K562 (cell line): ENCODE results near the gene PIK3CD. TPM values are rescaled to one million over a fixed set of nuclear protein-coding genes. Genes with fewer than 3 reads are reported as not detected.
A peak's percentile ranks its signal among the peaks of the same experiment; 100 is the strongest.

Experiments
- BCOR ChIP-seq: fragments of 450-650 bp; IDR thresholded peaks from 2 replicates; pipeline ENCODE4 v1.6.1; 2016
- CXXC5 ChIP-seq: fragments of 250-450 bp; sonication (Bioruptor Pico); IDR thresholded peaks from 2 replicates; pipeline ENCODE4 v1.8.0; 2022; ENCODE audit warnings: inconsistent platforms, mild to moderate bottlenecking, moderate library complexity
- EP300 ChIP-seq: IDR thresholded peaks from 2 replicates; pipeline ENCODE4 v1.6.1; 2012; ENCODE audit warnings: low read length, improper control_type of control experiment
- MYC ChIP-seq, 2 experiments: fragments of 250-450 bp in 1 of 2; sonication (Bioruptor Pico) in 1 of 2; IDR thresholded peaks; 2 replicates each; pipeline versions ENCODE4 v1.5.1 to v1.6.1; 2012 to 2021; ENCODE audit warnings: low read depth in 2 of 2, borderline replicate concordance in 1 of 2, improper control_type of control experiment in 1 of 2, low read length in 1 of 2, mild to moderate bottlenecking in 1 of 2, moderate library complexity in 1 of 2
- PRMT5 ChIP-seq: sonication (generic); formaldehyde crosslinking; IDR thresholded peaks from 2 replicates; pipeline ENCODE4 v1.5.0; 2020; ENCODE audit warnings: missing genetic modification reagents
- SAP30 ChIP-seq: fragments of 200-600 bp; sonication (generic); IDR thresholded peaks from 2 replicates; pipeline ENCODE4 v1.6.1; 2012; ENCODE audit warnings: borderline replicate concordance, low read depth, mild to moderate bottlenecking, moderate library complexity, low read length, control low read depth, inconsistent platforms; ENCODE audit not compliant: insufficient read depth, poor library complexity, severe bottlenecking
- SIX5 ChIP-seq, 2 experiments: IDR thresholded peaks; 2 replicates each; pipeline ENCODE4 v1.6.1; 2011; ENCODE audit warnings: low read length in 2 of 2, borderline replicate concordance in 1 of 2, low read depth in 1 of 2, mild to moderate bottlenecking in 1 of 2, moderate library complexity in 1 of 2; ENCODE audit not compliant: insufficient read depth in 1 of 2
- SREBF1 ChIP-seq: fragments of 150-350 bp; IDR thresholded peaks from 2 replicates; pipeline ENCODE4 v1.6.1; 2014; ENCODE audit warnings: antibody characterized with exemption, low read depth, low read length, borderline replicate concordance
- STAT5B ChIP-seq: fragments of 250-450 bp; sonication (Bioruptor Pico); IDR thresholded peaks from 2 replicates; pipeline ENCODE4 v1.8.0; 2021; ENCODE audit warnings: mild to moderate bottlenecking, inconsistent platforms
- TOE1 ChIP-seq, 2 experiments: fragments of 450-650 bp in 1 of 2; sonication (generic) in 1 of 2; formaldehyde crosslinking in 1 of 2; IDR thresholded peaks; 2 replicates each; pipeline versions ENCODE4 v1.7.1 to v1.8.0; 2016 to 2022; ENCODE audit warnings: borderline replicate concordance in 2 of 2, mild to moderate bottlenecking in 2 of 2, antibody characterized with exemption in 1 of 2, inconsistent platforms in 1 of 2, low read depth in 1 of 2, missing genetic modification reagents in 1 of 2, moderate library complexity in 1 of 2
- ZNF212 ChIP-seq: fragments of 450-650 bp; formaldehyde crosslinking; IDR thresholded peaks from 2 replicates; pipeline ENCODE4 v1.4.0; 2020; ENCODE audit warnings: mild to moderate bottlenecking
- ZNF324 ChIP-seq: fragments of 250-450 bp; sonication (Bioruptor Pico); IDR thresholded peaks from 2 replicates; pipeline ENCODE4 v1.4.0; 2020; ENCODE audit warnings: mild to moderate bottlenecking
- ZNF764 ChIP-seq: fragments of 250-450 bp; sonication (Bioruptor Pico); IDR thresholded peaks from 2 replicates; pipeline ENCODE4 v1.4.0; 2020; ENCODE audit warnings: low read depth, mild to moderate bottlenecking, moderate library complexity
- polyA plus RNA-seq, 8 experiments: library from polyadenylated mRNA; depleted of rRNA in 4 of 8; stranded (reverse) in 5 of 8; unstranded in 3 of 8; fragments of >200 nt; fragmentation: Nextera tagmentation in 2 of 8; fragmentation: Illumina TruSeq in 1 of 8; extraction: Ambion mirVana in 2 of 8; extraction: Trizol in 1 of 8; gene quantifications; 2 replicates each; pipeline versions ENCODE4 v1.2.1 to v1.2.3, GENCODE V29; 2011 to 2014; ENCODE audit warnings: inconsistent platforms in 1 of 8, missing spikeins in 1 of 8
- total RNA-seq, 7 experiments: library from RNA; depleted of rRNA in 6 of 7; stranded (reverse); fragments of >200 nt in 6 of 7; fragmentation: Illumina TruSeq in 2 of 7; extraction: Trizol in 2 of 7; gene quantifications; 2 replicates each; pipeline versions ENCODE4 v1.2.1 to v1.2.3, GENCODE V29; 2011 to 2021; ENCODE audit warnings: low replicate concordance in 1 of 7
- TF ChIP-seq, protein P1 (sequence below), 2 experiments: fragments of 250-450 bp in 1 of 2; fragments of 450-650 bp in 1 of 2; sonication (Bioruptor Pico) in 1 of 2; IDR thresholded peaks; 2 replicates each; pipeline versions ENCODE4 v1.6.1 to v1.8.0; 2016 to 2021; ENCODE audit warnings: mild to moderate bottlenecking in 2 of 2, moderate library complexity in 2 of 2, missing compliant biosample characterization in 1 of 2, missing genetic modification characterization in 1 of 2
- TF ChIP-seq, protein P2 (sequence below): fragments of 250-450 bp; sonication (Bioruptor Pico); IDR thresholded peaks from 2 replicates; pipeline ENCODE4 v1.9.0; 2021; ENCODE audit warnings: mild to moderate bottlenecking, inconsistent platforms

PIK3CD gene
- total and polyA plus RNA-seq, 9 of the 15 experiments (the other 6 are each of a cell fraction or from before 2014, with no cell fraction given) = 1.8 to 20.8 (median 7.2) TPM

DNA sequence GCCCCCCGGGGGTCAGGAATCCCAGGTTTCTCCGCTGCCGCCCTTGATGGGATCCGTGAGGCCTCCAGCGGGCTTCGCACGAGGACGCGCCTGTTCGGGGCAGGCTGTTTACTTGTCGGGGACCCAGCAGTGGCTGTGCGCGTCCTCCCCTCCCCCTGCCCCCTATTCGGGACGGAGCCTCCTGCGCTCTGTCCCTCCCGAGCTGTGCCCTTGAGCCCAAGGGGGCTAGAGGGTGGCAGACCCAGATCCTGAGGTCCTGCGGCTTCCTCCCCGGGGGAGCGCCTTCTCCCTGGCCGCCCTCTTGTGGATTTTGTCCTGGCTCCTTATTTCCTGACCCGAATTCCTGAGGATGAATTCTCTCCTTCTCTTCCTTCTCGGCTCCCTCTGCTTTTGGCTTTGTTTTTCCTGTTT is 38.4 kb downstream of the PIK3CD start (continued):
- TF ChIP-seq PRMT5 (CRISPR knock-in tag) = 0 out of 2 replicates have a peak, but pooled peaks have one; percentile 49
- TF ChIP-seq, protein P1, sequence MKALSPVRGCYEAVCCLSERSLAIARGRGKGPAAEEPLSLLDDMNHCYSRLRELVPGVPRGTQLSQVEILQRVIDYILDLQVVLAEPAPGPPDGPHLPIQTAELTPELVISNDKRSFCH (CRISPR knock-in tag; IDR thresholded peaks at IDR 0.05) = no peak
- TF ChIP-seq, protein P1 (tag; IDR thresholded peaks at IDR 0.05) = no peak
- TF ChIP-seq BCOR = no peak
- no peak for TF ChIP-seq ZNF324
- TF ChIP-seq ZNF212 = no peak
- TF ChIP-seq SREBF1 = no peak
- TF ChIP-seq TOE1 (IDR thresholded peaks at IDR 0.05; ENCODE audit: borderline replicate concordance) = 0 out of 2 replicates have a peak, but pooled peaks have one; percentile 18
- no peak for TF ChIP-seq TOE1 (CRISPR knock-in tag; IDR thresholded peaks at IDR 0.05; ENCODE audit: borderline replicate concordance, low read depth)
- no peak for TF ChIP-seq EP300
- no peak for TF ChIP-seq ZNF764 (CRISPR knock-in tag)
- TF ChIP-seq MYC (IDR thresholded peaks at IDR 0.05; ENCODE audit: low read depth, low read length) = 0 out of 2 replicates have a peak, but pooled peaks have one; percentile 18
- no peak for TF ChIP-seq MYC (CRISPR knock-in tag; IDR thresholded peaks at IDR 0.05; ENCODE audit: borderline replicate concordance, low read depth)
- peak; percentile 37 for TF ChIP-seq SAP30
- TF ChIP-seq STAT5B = no peak
- TF ChIP-seq, protein P2, sequence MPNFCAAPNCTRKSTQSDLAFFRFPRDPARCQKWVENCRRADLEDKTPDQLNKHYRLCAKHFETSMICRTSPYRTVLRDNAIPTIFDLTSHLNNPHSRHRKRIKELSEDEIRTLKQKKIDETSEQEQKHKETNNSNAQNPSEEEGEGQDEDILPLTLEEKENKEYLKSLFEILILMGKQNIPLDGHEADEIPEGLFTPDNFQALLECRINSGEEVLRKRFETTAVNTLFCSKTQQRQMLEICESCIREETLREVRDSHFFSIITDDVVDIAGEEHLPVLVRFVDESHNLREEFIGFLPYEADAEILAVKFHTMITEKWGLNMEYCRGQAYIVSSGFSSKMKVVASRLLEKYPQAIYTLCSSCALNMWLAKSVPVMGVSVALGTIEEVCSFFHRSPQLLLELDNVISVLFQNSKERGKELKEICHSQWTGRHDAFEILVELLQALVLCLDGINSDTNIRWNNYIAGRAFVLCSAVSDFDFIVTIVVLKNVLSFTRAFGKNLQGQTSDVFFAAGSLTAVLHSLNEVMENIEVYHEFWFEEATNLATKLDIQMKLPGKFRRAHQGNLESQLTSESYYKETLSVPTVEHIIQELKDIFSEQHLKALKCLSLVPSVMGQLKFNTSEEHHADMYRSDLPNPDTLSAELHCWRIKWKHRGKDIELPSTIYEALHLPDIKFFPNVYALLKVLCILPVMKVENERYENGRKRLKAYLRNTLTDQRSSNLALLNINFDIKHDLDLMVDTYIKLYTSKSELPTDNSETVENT (CRISPR knock-in tag) = no peak
- no peak for TF ChIP-seq SIX5 (IDR thresholded peaks at IDR 0.05; ENCODE audit: borderline replicate concordance in 1 of 2, insufficient read depth in 1 of 2, low read depth in 1 of 2, low read length in 2 of 2)
- TF ChIP-seq CXXC5 (CRISPR knock-in tag) = no peak; the same call in 1 of the 2 replicates
